H1 (cell line): ENCODE data around the gene WRAP73. TPM values are rescaled to one million over a fixed set of nuclear protein-coding genes. Genes with fewer than 3 reads are reported as not detected.

Experiments
- CTCF ChIA-PET: fragments of 300-600 bp; sonication (Branson Sonifier 250); formaldehyde crosslinking; loops from one replicate; lab custom pipeline; 2021; ENCODE audit not compliant: partially characterized antibody; lab: Charles Lee
- POLR2A ChIA-PET: fragments of 300-600 bp; sonication (Branson Sonifier 250); formaldehyde crosslinking; loops from one replicate; lab custom pipeline; 2021; ENCODE audit warnings: inconsistent platforms; ENCODE audit not compliant: partially characterized antibody; lab: Charles Lee
- DNase-seq, 2 experiments: peaks; one replicate each; pipeline versions ENCODE4 v3.0.0 to v3.0.0-alpha.2; 2010 to 2022; ENCODE audit warnings: low spot score in 2 of 2, low read depth in 1 of 2, mixed read lengths in 1 of 2
- FAIRE-seq: peaks from 2 replicates; lab custom pipeline; 2011; peaks lifted over from hg19 to GRCh38; lab: Jason Lieb, UNC
- H2AFZ ChIP-seq: 2 replicates; pipeline ENCODE4 v1.8.1; 2012; ENCODE audit warnings: low read length, inconsistent platforms
- H2AK5ac ChIP-seq: 2 replicates; pipeline ENCODE4 v1.6.1; 2013; ENCODE audit warnings: low read depth, low read length
- H2BK120ac ChIP-seq: replicated peaks from 2 replicates; pipeline ENCODE3; 2013; ENCODE audit warnings: low read depth, low read length, inconsistent platforms
- H2BK12ac ChIP-seq: 2 replicates; pipeline ENCODE4 v1.6.1; 2013; ENCODE audit warnings: low read depth, low read length
- H2BK15ac ChIP-seq: 2 replicates; pipeline ENCODE4 v1.6.1; 2013; ENCODE audit warnings: low read length
- H2BK20ac ChIP-seq: 2 replicates; pipeline ENCODE4 v1.6.1; 2013; ENCODE audit warnings: low read length
- H2BK5ac ChIP-seq: 2 replicates; pipeline ENCODE4 v1.6.1; 2013; ENCODE audit warnings: low read depth, low read length
- H3K14ac ChIP-seq: 2 replicates; pipeline ENCODE4 v1.6.1; 2013; ENCODE audit warnings: inconsistent platforms; ENCODE audit not compliant: insufficient read length
- H3K18ac ChIP-seq: 2 replicates; pipeline ENCODE4 v1.6.1; 2013; ENCODE audit warnings: low read length; ENCODE audit errors: extremely low read depth
- H3K23ac ChIP-seq: 2 replicates; pipeline ENCODE4 v1.6.1; 2013; ENCODE audit warnings: inconsistent platforms; ENCODE audit not compliant: insufficient read length
- H3K23me2 ChIP-seq: 2 replicates; pipeline ENCODE4 v1.6.1; 2013; ENCODE audit warnings: low read depth, low read length
- H3K27ac ChIP-seq: 2 replicates; pipeline ENCODE4 v1.6.1; 2011; ENCODE audit warnings: low read depth, low read length, inconsistent platforms
- H3K27me3 ChIP-seq, 4 experiments: replicated peaks in 1 of 4; 1 replicate in 1 of 4; 2 replicates in 3 of 4; pipeline versions ENCODE4 v1.6.1 to v1.8.1; 2011 to 2013; ENCODE audit warnings: low read length in 3 of 4, mild to moderate bottlenecking in 3 of 4, inconsistent platforms in 2 of 4, mixed read lengths in 2 of 4, moderate library complexity in 1 of 4; ENCODE audit not compliant: control insufficient read depth in 3 of 4, insufficient read depth in 3 of 4; ENCODE audit errors: extremely low read depth in 1 of 4
- H3K36me3 ChIP-seq, 4 experiments: 2 replicates each; pipeline versions ENCODE4 v1.6.1 to v1.8.1; 2011 to 2013; ENCODE audit warnings: mild to moderate bottlenecking in 4 of 4, low read length in 3 of 4, moderate library complexity in 2 of 4, control low read depth in 1 of 4, inconsistent platforms in 1 of 4; ENCODE audit not compliant: insufficient read depth in 4 of 4, control insufficient read depth in 2 of 4
- H3K4ac ChIP-seq: replicated peaks from 2 replicates; pipeline ENCODE3; 2013; ENCODE audit warnings: low read length, low read depth, mixed read lengths, inconsistent platforms; ENCODE audit not compliant: insufficient read length
- H3K4me1 ChIP-seq, 4 experiments: replicated peaks in 1 of 4; 1 replicate in 1 of 4; 2 replicates in 3 of 4; pipeline versions ENCODE4 v1.6.1 to v1.8.1; 2011 to 2013; ENCODE audit warnings: low read length in 3 of 4, inconsistent platforms in 2 of 4, mixed read lengths in 1 of 4; ENCODE audit not compliant: insufficient read depth in 4 of 4, control insufficient read depth in 3 of 4
- H3K4me2 ChIP-seq, 2 experiments: 2 replicates each; pipeline versions ENCODE4 v1.6.1 to v1.8.1; 2011 to 2013; ENCODE audit warnings: low read depth in 2 of 2, low read length in 2 of 2, control low read depth in 1 of 2, inconsistent platforms in 1 of 2, mild to moderate bottlenecking in 1 of 2; ENCODE audit not compliant: insufficient read depth in 1 of 2
- H3K4me3 ChIP-seq, 4 experiments: fragments of 200-600, 300-600 bp in 1 of 4; sonication (generic), shearing (Covaris generic), sonication (Bioruptor Twin) in 1 of 4; 2 replicates each; pipeline versions ENCODE4 v1.5.1 to v1.8.1; 2011 to 2016; ENCODE audit warnings: low read length in 4 of 4, low read depth in 3 of 4, control low read depth in 2 of 4, inconsistent platforms in 2 of 4, mild to moderate bottlenecking in 2 of 4, mixed read lengths in 1 of 4, moderate library complexity in 1 of 4; ENCODE audit not compliant: insufficient read depth in 2 of 4; ENCODE audit errors: extremely low read depth in 1 of 4
- H3K56ac ChIP-seq: replicated peaks from 2 replicates; pipeline ENCODE3; 2013; ENCODE audit warnings: low read depth, mild to moderate bottlenecking, mixed read lengths, low read length, inconsistent platforms; ENCODE audit not compliant: insufficient read length
- H3K79me1 ChIP-seq: 2 replicates; pipeline ENCODE4 v1.6.1; 2013; ENCODE audit warnings: low read depth, low read length, control low read depth
- H3K79me2 ChIP-seq, 2 experiments: 2 replicates each; pipeline versions ENCODE4 v1.6.1 to v1.8.1; 2012 to 2013; ENCODE audit warnings: low read length in 2 of 2, mild to moderate bottlenecking in 2 of 2, inconsistent platforms in 1 of 2; ENCODE audit not compliant: insufficient read depth in 2 of 2, control insufficient read depth in 1 of 2
- H3K9ac ChIP-seq, 4 experiments: replicated peaks in 1 of 4; 1 replicate in 1 of 4; 2 replicates in 3 of 4; pipeline versions ENCODE4 v1.6.1 to v1.8.1; 2011 to 2013; ENCODE audit warnings: low read depth in 3 of 4, low read length in 3 of 4, control low read depth in 2 of 4, mild to moderate bottlenecking in 2 of 4, moderate library complexity in 2 of 4, inconsistent platforms in 1 of 4; ENCODE audit errors: extremely low read depth in 1 of 4
- H3K9me3 ChIP-seq, 2 experiments: 2 replicates each; pipeline versions ENCODE4 v1.6.1 to v1.8.1; 2012 to 2013; ENCODE audit warnings: mild to moderate bottlenecking in 2 of 2, moderate library complexity in 2 of 2, control low read depth in 1 of 2, inconsistent platforms in 1 of 2, low read depth in 1 of 2, low read length in 1 of 2, mixed read lengths in 1 of 2; ENCODE audit not compliant: insufficient read depth in 2 of 2
- H4K20me1 ChIP-seq, 2 experiments: replicated peaks in 1 of 2; 2 replicates each; pipeline versions ENCODE3 to v1.8.1; 2011 to 2013; ENCODE audit warnings: inconsistent platforms in 2 of 2, low read length in 2 of 2, mild to moderate bottlenecking in 1 of 2; ENCODE audit not compliant: insufficient read depth in 2 of 2, control insufficient read depth in 1 of 2
- H4K5ac ChIP-seq: 2 replicates; pipeline ENCODE4 v1.6.1; 2013; ENCODE audit warnings: low read length, low read depth, mixed read lengths, inconsistent platforms; ENCODE audit not compliant: insufficient read length
- H4K8ac ChIP-seq: 2 replicates; pipeline ENCODE4 v1.8.0; 2013; ENCODE audit warnings: mild to moderate bottlenecking, moderate library complexity, low read length, inconsistent platforms; ENCODE audit not compliant: insufficient read depth; ENCODE audit errors: extremely low read depth
- H4K91ac ChIP-seq: replicated peaks from 2 replicates; pipeline ENCODE3; 2013; ENCODE audit warnings: low read length, mixed read lengths, inconsistent platforms; ENCODE audit not compliant: insufficient read length
- ASH2L ChIP-seq: fragments of 200-600, 300-600 bp; sonication (generic); IDR thresholded peaks from one replicate; pipeline ENCODE4 v1.7.1; 2017; ENCODE audit warnings: low read length
- CREB1 ChIP-seq: IDR thresholded peaks from 2 replicates; pipeline ENCODE4 v1.6.1; 2012; ENCODE audit warnings: inconsistent platforms
- RNF2 ChIP-seq: fragments of 200-900, 300-1000 bp; sonication (generic); IDR thresholded peaks from 2 replicates; pipeline ENCODE4 v1.7.1; 2016; ENCODE audit warnings: borderline replicate concordance, low read depth, mild to moderate bottlenecking, antibody characterized with exemption, low read length; ENCODE audit not compliant: poor library complexity, severe bottlenecking; ENCODE audit errors: missing control alignments
- SP1 ChIP-seq: IDR thresholded peaks from 2 replicates; pipeline ENCODE4 v1.6.1; 2011; ENCODE audit warnings: low read depth, low read length
- WGBS, 2 experiments: shearing (Covaris generic) in 1 of 2; methylation state at CpG; one replicate each; pipeline versions ENCODE4 v1.1.6 to v1.1.7; 2013 to 2015; ENCODE audit warnings: low lambda C conversion rate in 2 of 2, mixed read lengths in 2 of 2, inconsistent platforms in 1 of 2, low coverage in 1 of 2, missing lambda C conversion rate in 1 of 2; ENCODE audit not compliant: insufficient replicate concordance in 2 of 2, insufficient coverage in 1 of 2, insufficient read length in 1 of 2; ENCODE audit errors: extremely low coverage in 1 of 2, missing lambda C conversion rate in 1 of 2; 5-methylcytosine and 5-hydroxymethylcytosine counted together
- long read RNA-seq, 2 experiments: library from RNA in 1 of 2; library from capped mRNA in 1 of 2; stranded (forward); transcript quantifications; one replicate each; pipeline ENCODE4 v2.0.0, GENCODE V29; 2021; ENCODE audit warnings: inconsistent platforms in 1 of 2
- polyA minus RNA-seq, 3 experiments: library from RNA; depleted of rRNA, polyadenylated mRNA; stranded (reverse); fragments of >200 nt; gene quantifications; 1 replicate in 2 of 3; 2 replicates in 1 of 3; pipeline ENCODE4 v1.2.3, GENCODE V29; 2011
- polyA plus RNA-seq, 7 experiments: library from polyadenylated mRNA; depleted of rRNA in 3 of 7; stranded (reverse) in 5 of 7; unstranded in 2 of 7; fragments of >200 nt in 5 of 7; fragments of 200-250 nt in 2 of 7; gene quantifications; 1 replicate in 5 of 7; 2 replicates in 1 of 7; 4 replicates in 1 of 7; pipeline versions ENCODE4 v1.2.1 to v1.2.3, GENCODE V29; 2011 to 2013; ENCODE audit warnings: missing spikeins in 2 of 7, mixed read lengths in 2 of 7
- total RNA-seq: library from RNA; stranded (reverse); fragmentation: NEBNext Ultra II Directional; extraction: Animal tissue kit (Norgen Biotek cat#: 25700); gene quantifications from 2 replicates; pipeline ENCODE4 v1.2.1, GENCODE V29; 2021

The WRAP73 gene, protein sequence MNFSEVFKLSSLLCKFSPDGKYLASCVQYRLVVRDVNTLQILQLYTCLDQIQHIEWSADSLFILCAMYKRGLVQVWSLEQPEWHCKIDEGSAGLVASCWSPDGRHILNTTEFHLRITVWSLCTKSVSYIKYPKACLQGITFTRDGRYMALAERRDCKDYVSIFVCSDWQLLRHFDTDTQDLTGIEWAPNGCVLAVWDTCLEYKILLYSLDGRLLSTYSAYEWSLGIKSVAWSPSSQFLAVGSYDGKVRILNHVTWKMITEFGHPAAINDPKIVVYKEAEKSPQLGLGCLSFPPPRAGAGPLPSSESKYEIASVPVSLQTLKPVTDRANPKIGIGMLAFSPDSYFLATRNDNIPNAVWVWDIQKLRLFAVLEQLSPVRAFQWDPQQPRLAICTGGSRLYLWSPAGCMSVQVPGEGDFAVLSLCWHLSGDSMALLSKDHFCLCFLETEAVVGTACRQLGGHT
- total RNA-seq, result 29.7 and 30.3 TPM in 2 replicates
- polyA plus RNA-seq (2011; rRNA removed), result 50.7 and 66.4 TPM in 2 replicates
- 54.2 TPM for polyA plus RNA-seq (2011; cell fraction: cytosol; rRNA removed)
- polyA plus RNA-seq (2011; cell fraction: nucleus; rRNA removed), result 183 TPM
- polyA plus RNA-seq (2012, experiment 1 of 2), result 29.1 to 37.1 TPM (median 32.3 TPM) in 4 replicates
- 26.5 TPM for polyA plus RNA-seq (2012, experiment 2 of 2)
- polyA plus RNA-seq (2013, experiment 1 of 2), result 23.2 TPM
- polyA plus RNA-seq (2013, experiment 2 of 2), result 21.4 TPM
- polyA minus RNA-seq (2011; rRNA and poly(A)+ RNA removed), result 32.3 and 34.3 TPM in 2 replicates
- 25.3 TPM for polyA minus RNA-seq (2011; cell fraction: cytosol; rRNA and poly(A)+ RNA removed)
- polyA minus RNA-seq (2011; cell fraction: nucleus; rRNA and poly(A)+ RNA removed), result 44.8 TPM
- long read RNA-seq, experiment 1, partial matches to known transcripts, result 7 of 16 reads
- long read RNA-seq, experiment 1, other reads (novel, unspliced or antisense), result 3 of 16 reads
- long read RNA-seq, experiment 2, partial matches to known transcripts, result 1 of 2 reads
- long read RNA-seq, experiment 2, other reads (novel, unspliced or antisense), result 0 of 2 reads

DNA sequence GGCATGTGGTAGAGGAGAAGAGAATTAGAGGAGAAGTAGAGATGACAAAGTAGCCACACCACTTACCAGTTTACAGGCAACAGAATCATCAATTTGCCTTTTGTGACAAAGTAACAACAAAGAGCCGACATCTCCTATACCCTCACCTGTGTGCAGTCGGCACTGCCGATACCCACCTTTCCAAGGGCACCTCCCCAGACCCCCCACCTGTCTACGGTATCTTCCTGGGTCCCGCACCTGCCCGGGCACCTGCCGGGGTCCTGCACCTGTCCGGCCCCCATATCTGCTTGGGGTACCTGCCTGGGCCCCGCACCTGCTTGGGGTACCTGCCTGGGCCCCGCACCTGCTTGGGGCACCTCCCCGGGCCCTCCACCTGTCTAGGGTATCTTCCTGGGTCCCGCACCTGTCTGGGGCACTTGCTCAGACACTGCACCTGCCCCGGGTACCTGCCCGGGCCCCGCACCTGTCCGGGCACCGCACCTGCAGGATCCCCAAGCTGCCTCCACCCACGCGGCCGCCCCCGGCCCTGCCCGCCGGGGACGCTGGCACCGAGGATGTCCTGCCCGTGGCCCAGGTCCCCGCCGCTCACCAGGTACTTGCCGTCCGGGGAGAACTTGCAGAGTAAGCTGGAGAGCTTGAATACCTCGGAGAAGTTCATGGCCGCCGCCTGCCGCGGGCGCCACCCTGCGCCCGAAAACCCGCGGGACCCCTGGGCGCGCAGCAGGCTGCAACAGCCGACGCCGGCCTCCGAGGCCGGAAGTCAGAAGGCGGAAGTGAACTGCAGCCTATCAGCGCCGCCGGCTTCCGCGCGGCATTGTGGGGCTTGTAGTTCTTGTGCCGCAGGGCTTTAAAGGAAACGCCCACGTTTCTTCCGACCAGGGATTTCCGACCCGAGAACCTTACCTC lies at the start of gene WRAP73:
WRAP73 (minus strand) TSS at position 762 of the 906 bp plus-strand sequence; CDS start at position 658, 104 bp downstream.
- Histone ChIP-seq H3K23me2 (peaks cover 20% of the 10 kb centered on the region; the same call in 1 of the 2 replicates), H4K5ac (no peak within 1 kb of the TSS), H3K4ac (no peak within 1 kb of the TSS), H2BK120ac (no peak within 1 kb of the TSS), H3K79me1 (peaks cover 3% of the 10 kb centered on the region; the same call in 1 of the 2 replicates), H3K18ac (no peak within 1 kb of the TSS; the same call in 1 of the 2 replicates), H4K20me1 (peaks cover 0 to 4% of the 10 kb centered on the region in 2 experiments), H4K8ac (no peak within 1 kb of the TSS; the same call in 1 of the 2 replicates), H3K9ac (peak within 1 kb of the TSS in 2 of 4 experiments; percentile 13 to 31; a peak in 1 of 7 replicates), H2BK15ac (no peak within 1 kb of the TSS), H3K56ac (no peak within 1 kb of the TSS), H4K91ac (no peak within 1 kb of the TSS), H2BK20ac (no peak within 1 kb of the TSS), H3K14ac (no peak within 1 kb of the TSS), H3K27ac (no peak within 1 kb of the TSS), H3K4me1 (peaks cover 0 to 21% (median 3%) of the 10 kb centered on the region in 4 experiments; a peak in 5 of 7 replicates), H3K4me3 (peak within 1 kb of the TSS; percentile 75 to 97 (median 86)), H3K23ac (no peak within 1 kb of the TSS), H3K36me3 (peaks cover 0 to 21% (median 13%) of the 10 kb centered on the region in 4 experiments; a peak in 4 of 8 replicates), H2AK5ac (no peak within 1 kb of the TSS), H3K27me3 (peaks cover 42 to 48% (median 46%) of the 10 kb centered on the region in 4 experiments), H3K79me2 (peaks cover 0 to 9% of the 10 kb centered on the region in 2 experiments; a peak in 1 of 4 replicates), H2BK12ac (peak within 1 kb of the TSS; percentile 60; the same call in 1 of the 2 replicates), H2BK5ac (no peak within 1 kb of the TSS), H3K4me2 (peak within 1 kb of the TSS; percentile 77 to 81), H3K9me3 (no peaks in the 10 kb centered on the region), H2AFZ (no peak within 1 kb of the TSS; the same call in 1 of the 2 replicates)
- CTCF ChIA-PET, result interaction anchor here (1.0 to 3.0 kb wide), 4 partner anchors 10 to 30 kb away, joined by 3 to 11 read pairs (median 6); no protein-coding TSS in a partner anchor
- DNase-seq (peak; percentile 74 to 86), FAIRE-seq (peak; percentile 83)
- WGBS, 2 experiments, result 7% methylated on average over 52 of the region's 60 CpGs; no CpG with 5 or more reads in 1 of the 2 experiments
- POLR2A ChIA-PET, result interaction anchor here (0.7 to 1.5 kb wide), 3 partner anchors 18 to 253 kb away, joined by 3 to 4 read pairs (median 3); no protein-coding TSS in a partner anchor
- peak; percentile 74; the same call in 1 of the 2 replicates for TF ChIP-seq CREB1
- no peak for TF ChIP-seq ASH2L
- TF ChIP-seq RNF2, result no peak
- peak; percentile 74; the same call in 1 of the 2 replicates for TF ChIP-seq SP1
